DOHH2 (cell line): ENCODE measurements around the gene WFS1.

ENCODE experiments used
- H3F3A ChIP-seq: fragments of 200-600 bp; sonication (generic), shearing (Covaris generic); 2 replicates; pipeline ENCODE4 v1.6.0; 2016; ENCODE audit warnings: antibody characterized with exemption, mild to moderate bottlenecking; ENCODE audit not compliant: control insufficient read depth, insufficient read depth
- H3K27ac ChIP-seq: fragments of 200-600 bp; sonication (generic); 2 replicates; pipeline ENCODE4 v1.5.1; 2014; ENCODE audit warnings: low read depth, mild to moderate bottlenecking, low read length, moderate library complexity
- H3K27me3 ChIP-seq: fragments of 200-600 bp; sonication (generic); 2 replicates; pipeline ENCODE4 v1.6.1; 2014; ENCODE audit warnings: mild to moderate bottlenecking, low read length, mixed read lengths; ENCODE audit not compliant: control insufficient read depth
- H3K36me3 ChIP-seq: fragments of 200-600 bp; sonication (generic); 2 replicates; pipeline ENCODE4 v1.6.1; 2014; ENCODE audit warnings: mild to moderate bottlenecking, low read length, moderate library complexity, mixed read lengths; ENCODE audit not compliant: control insufficient read depth
- H3K4me1 ChIP-seq: fragments of 200-600 bp; sonication (generic); 2 replicates; pipeline ENCODE4 v1.6.1; 2014; ENCODE audit warnings: mild to moderate bottlenecking, low read length, mixed read lengths; ENCODE audit not compliant: control insufficient read depth
- H3K4me2 ChIP-seq: fragments of 200-600 bp; sonication (generic); 2 replicates; pipeline ENCODE4 v1.6.0; 2014; ENCODE audit warnings: mild to moderate bottlenecking, low read length, moderate library complexity
- H3K4me3 ChIP-seq: fragments of 200-600 bp; sonication (generic); 2 replicates; pipeline ENCODE4 v1.5.1; 2014; ENCODE audit warnings: mild to moderate bottlenecking, low read length, mixed read lengths
- H3K79me2 ChIP-seq: fragments of 200-600 bp; sonication (generic); 2 replicates; pipeline ENCODE4 v1.6.1; 2014; ENCODE audit warnings: mild to moderate bottlenecking, low read length, mixed read lengths; ENCODE audit not compliant: control insufficient read depth
- H3K9me2 ChIP-seq: fragments of 200-600 bp; sonication (generic); replicated peaks from 2 replicates; pipeline ENCODE4 v1.6.1; 2014; ENCODE audit warnings: mild to moderate bottlenecking, low read length, mixed read lengths; ENCODE audit not compliant: control insufficient read depth
- H3K9me3 ChIP-seq: fragments of 200-600 bp; sonication (generic); 2 replicates; pipeline ENCODE4 v1.6.1; 2014; ENCODE audit warnings: antibody characterized with exemption, low read length, mixed read lengths; ENCODE audit not compliant: control insufficient read depth, insufficient read depth
- H4K20me1 ChIP-seq: fragments of 200-600 bp; sonication (generic); 2 replicates; pipeline ENCODE4 v1.6.0; 2014; ENCODE audit warnings: low read depth, mild to moderate bottlenecking, antibody characterized with exemption, low read length, moderate library complexity; ENCODE audit not compliant: control insufficient read depth, insufficient read depth
- CTCF ChIP-seq: fragments of 200-600 bp; sonication (generic); IDR thresholded peaks from one replicate; pipeline ENCODE4 v1.5.1; 2014; ENCODE audit warnings: antibody characterized with exemption, mild to moderate bottlenecking, low read depth, low read length; ENCODE audit not compliant: poor library complexity, severe bottlenecking
- EZH2phosphoT487 ChIP-seq: fragments of 200-600 bp; sonication (generic); IDR thresholded peaks from 2 replicates; pipeline ENCODE4 v1.6.1; 2017; ENCODE audit warnings: borderline replicate concordance, mild to moderate bottlenecking, antibody characterized with exemption, low read length, moderate library complexity, mixed read lengths

WFS1 gene

GRCh38 chr4:6335040-6335590 is 65.5 kb downstream of the WFS1 start:
- Histone ChIP-seq H3K4me3 (no peak overlapping the region), H3K9me2 (no peaks in the 10 kb centered on the region), H3K4me2 (no peak overlapping the region), H3K36me3 (no peaks in the 10 kb centered on the region), H3K79me2 (no peaks in the 10 kb centered on the region), H3K4me1 (peaks cover 6% of the 10 kb centered on the region; the same call in 1 of the 2 replicates), H3K27me3 (no peaks in the 10 kb centered on the region), H4K20me1 (no peaks in the 10 kb centered on the region), H3F3A (no peaks in the 10 kb centered on the region), H3K9me3 (no peaks in the 10 kb centered on the region), H3K27ac (no peak overlapping the region)
- TF ChIP-seq EZH2phosphoT487 = no peak
- no peak for TF ChIP-seq CTCF

- no peak for TF ChIP-seq EZH2phosphoT487
- no peak for TF ChIP-seq CTCF
- Histone ChIP-seq H3K27ac (no peak overlapping the region), H3K9me2 (no peaks in the 10 kb centered on the region), H3K4me3 (no peak overlapping the region), H3K27me3 (no peaks in the 10 kb centered on the region), H3K79me2 (no peaks in the 10 kb centered on the region), H3K36me3 (no peaks in the 10 kb centered on the region), H3K4me2 (no peak overlapping the region), H3K9me3 (no peaks in the 10 kb centered on the region), H3F3A (no peaks in the 10 kb centered on the region), H4K20me1 (no peaks in the 10 kb centered on the region), H3K4me1 (peaks cover 6% of the 10 kb centered on the region; the same call in 1 of the 2 replicates)
Observed at GRCh38 chr4:6336166-6336565, 66.5 kb downstream of the WFS1 start.

DNA sequence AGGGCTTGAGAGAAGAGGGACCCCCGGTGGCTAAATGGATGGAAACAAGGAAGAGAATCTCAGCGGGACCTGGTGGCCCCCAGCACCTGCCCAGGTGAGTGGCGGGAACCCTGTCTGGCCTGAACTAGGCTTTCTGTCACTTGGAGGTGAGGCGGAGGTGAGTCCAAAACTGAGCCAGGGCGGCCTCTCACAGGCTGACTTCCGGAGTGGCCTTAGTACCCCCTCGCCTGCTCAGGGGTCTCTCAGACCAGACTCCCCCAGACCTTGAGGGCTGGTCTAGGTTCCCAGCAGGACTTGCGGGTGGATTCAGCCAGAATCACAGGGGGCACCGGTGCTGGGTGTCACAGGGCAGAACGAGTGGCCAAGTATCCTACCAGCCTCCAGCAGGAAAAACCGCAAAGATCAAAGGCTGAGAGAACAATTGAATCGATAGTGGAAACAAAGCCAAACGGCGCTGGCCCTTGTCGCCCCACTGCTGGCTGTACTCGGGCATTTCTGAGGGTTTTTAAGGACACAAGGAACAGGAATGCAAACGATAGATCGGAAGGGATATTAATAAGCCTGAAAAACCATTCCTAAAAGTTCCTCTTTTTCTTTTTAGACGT is 67.8 kb downstream of the WFS1 start:
- Histone ChIP-seq H3K9me2 (no peaks in the 10 kb centered on the region), H4K20me1 (no peaks in the 10 kb centered on the region), H3K4me2 (no peak overlapping the region), H3K9me3 (no peaks in the 10 kb centered on the region), H3K4me3 (no peak overlapping the region), H3K4me1 (peaks cover 6% of the 10 kb centered on the region; the same call in 1 of the 2 replicates), H3K27ac (no peak overlapping the region), H3K79me2 (no peaks in the 10 kb centered on the region), H3F3A (no peaks in the 10 kb centered on the region), H3K27me3 (no peaks in the 10 kb centered on the region), H3K36me3 (no peaks in the 10 kb centered on the region)
- TF ChIP-seq CTCF = no peak
- no peak for TF ChIP-seq EZH2phosphoT487
